Mucosa of descending colon (tissue), 3 donors: ENCODE data around the gene TNFRSF4. TPM values are rescaled to one million over a fixed set of nuclear protein-coding genes. Genes with fewer than 3 reads are reported as not detected.
"Not testable (repeated sequence)": the region's sequence is repeated elsewhere in the genome, so short reads cannot be mapped to it uniquely, and the experiment has no call there.

Source experiments
- ATAC-seq: fragments of 200-7000 bp; cut with Tn5 transposase; one replicate; pipeline ENCODE4 v1.9.1; 2020; ENCODE audit warnings: mild to moderate bottlenecking, moderate library complexity
- DNase-seq, 3 donors: peaks; one replicate each; pipeline ENCODE4 v3.0.0-alpha.2; 2020
- H3K36me3 ChIP-seq: fragments of 200-600 bp; one replicate; pipeline ENCODE4 v1.8.0; 2021; ENCODE audit warnings: low read depth, mild to moderate bottlenecking
- H3K4me1 ChIP-seq: fragments of 200-600 bp; one replicate; pipeline ENCODE4 v1.8.0; 2021; ENCODE audit warnings: low read depth, mild to moderate bottlenecking
- H3K4me3 ChIP-seq: fragments of 200-600 bp; one replicate; pipeline ENCODE4 v1.8.0; 2021; ENCODE audit warnings: mild to moderate bottlenecking
- H3K9me3 ChIP-seq: fragments of 200-600 bp; one replicate; pipeline ENCODE4 v1.8.0; 2021; ENCODE audit warnings: mild to moderate bottlenecking
- CTCF ChIP-seq: fragments of 200-600 bp; IDR thresholded peaks from one replicate; pipeline ENCODE4 v1.8.0; 2022; ENCODE audit warnings: antibody characterized with exemption, mild to moderate bottlenecking
- intact Hi-C, 2 donors: fragments of 100-400 bp; cut with DNase I in 1 of 2; cut with micrococcal nuclease in 1 of 2; formaldehyde crosslinking; loops; one replicate each; pipeline versions ENCODE4 v1.11.0 to v1.11.1; 2022; cut with DNase I, micrococcal nuclease
- total RNA-seq, 3 donors: library from RNA; stranded (reverse); fragmentation: NEBNext Ultra II Directional in 2 of 3; extraction: Animal tissue kit (Norgen Biotek cat#: 25700) in 2 of 3; gene quantifications; one replicate each; pipeline versions ENCODE4 v1.2.1 to v1.2.4, GENCODE V29; 2021 to 2023
- donor health status: DM: no; HTN: no; CAD: no; lungs with moderate emphysema.
- donor health status: DM: no; HTN: no; CAD: no.
- donor health status: DM: no; HTN: yes; CAD: no.

TNFRSF4 gene
- total RNA-seq, 3 donors from 2014 or later = 0.69 to 1.2 (median 0.80) TPM

- DNase-seq = peak in 2 of 3 donors; percentile 20 to 46
- TF ChIP-seq CTCF = no peak
- H3K9me3 ChIP-seq = peaks cover 9% of the 10 kb centered on the region
- no peaks in the 10 kb centered on the region for H3K36me3 ChIP-seq
- no peak for ATAC-seq
- peaks cover 3% of the 10 kb centered on the region for H3K4me1 ChIP-seq
- H3K4me3 ChIP-seq = no peak overlapping the region
- intact Hi-C loops = no loop called here
Observed at GRCh38 chr1:1197551-1198422, 16.2 kb downstream of the TNFRSF4 start.

- peak in 1 of 3 donors; percentile 14 for DNase-seq
- Histone ChIP-seq H3K4me3 (no peak overlapping the region), H3K36me3 (no peaks in the 10 kb centered on the region), H3K4me1 (peaks cover 3% of the 10 kb centered on the region), H3K9me3 (peaks cover 9% of the 10 kb centered on the region)
- no peak for ATAC-seq
- intact Hi-C loops = no loop called here
- no peak for TF ChIP-seq CTCF
Observed at GRCh38 chr1:1197188-1197500, 16.8 kb downstream of the TNFRSF4 start.

GRCh38 chr1:1196431-1197187 is 17.3 kb downstream of the TNFRSF4 start:
- Histone ChIP-seq H3K36me3 (no peaks in the 10 kb centered on the region), H3K4me3 (no peak overlapping the region), H3K9me3 (peaks cover 9% of the 10 kb centered on the region), H3K4me1 (peaks cover 3% of the 10 kb centered on the region)
- ATAC-seq (no peak), DNase-seq (peak in 1 of 3 donors; percentile 17)
- no peak for TF ChIP-seq CTCF
- intact Hi-C loops = no loop called here

GRCh38 chr1:1195726-1196125 is 18.2 kb downstream of the TNFRSF4 start:
- ATAC-seq, intact Hi-C loops, DNase-seq, H3K9me3 ChIP-seq, H3K4me3 ChIP-seq, H3K36me3 ChIP-seq, H3K4me1 ChIP-seq: not testable (repeated sequence)

GRCh38 chr1:1194723-1195122 is 19.2 kb downstream of the TNFRSF4 start:
- no peak for TF ChIP-seq CTCF
- Histone ChIP-seq H3K4me1 (no peaks in the 10 kb centered on the region), H3K9me3 (peaks cover 9% of the 10 kb centered on the region), H3K36me3 (no peaks in the 10 kb centered on the region), H3K4me3 (no peak overlapping the region)
- intact Hi-C loops = no loop called here
- DNase-seq (no peak), ATAC-seq (no peak)

GRCh38 chr1:1191734-1192133 is 22.2 kb downstream of the TNFRSF4 start:
- no peaks in the 10 kb centered on the region for H3K4me1 ChIP-seq
- peaks cover 9% of the 10 kb centered on the region for H3K9me3 ChIP-seq
- ATAC-seq (no peak), DNase-seq (peak in 1 of 3 donors; percentile 6)
- no peaks in the 10 kb centered on the region for H3K36me3 ChIP-seq
- H3K4me3 ChIP-seq = no peak overlapping the region
- intact Hi-C loops = no loop called here
- no peak for TF ChIP-seq CTCF
